Neural progenitor cell (in vitro differentiated cells): Measurements from ENCODE around the gene PIM3. TPM values are rescaled to one million over a fixed set of nuclear protein-coding genes. Genes with fewer than 3 reads are reported as not detected.

Experiments
- DNase-seq: peaks from one replicate; pipeline ENCODE4 v3.0.0-alpha.2; 2016; ENCODE audit warnings: low spot score
- H2AFZ ChIP-seq: fragments of 200-600 bp; sonication (generic); replicated peaks from 2 replicates; pipeline ENCODE4 v1.6.1; 2016; ENCODE audit warnings: antibody characterized with exemption
- H3F3A ChIP-seq: fragments of 200-600 bp; sonication (generic); 2 replicates; pipeline ENCODE4 v1.6.1; 2016; ENCODE audit warnings: antibody characterized with exemption, low read depth
- H3K27ac ChIP-seq: fragments of 200-600 bp; sonication (generic); 2 replicates; pipeline ENCODE4 v1.5.1; 2016; ENCODE audit warnings: mild to moderate bottlenecking
- H3K27me3 ChIP-seq: fragments of 200-600 bp; sonication (generic); 2 replicates; pipeline ENCODE4 v1.6.1; 2016; ENCODE audit warnings: mild to moderate bottlenecking, moderate library complexity
- H3K36me3 ChIP-seq: fragments of 200-600 bp; sonication (generic); 2 replicates; pipeline ENCODE4 v1.5.1; 2016
- H3K4me1 ChIP-seq: fragments of 200-600 bp; sonication (generic); 2 replicates; pipeline ENCODE4 v1.6.1; 2016; ENCODE audit warnings: mixed run types
- H3K4me2 ChIP-seq: fragments of 200-600 bp; sonication (generic); 2 replicates; pipeline ENCODE4 v1.6.1; 2016
- H3K4me3 ChIP-seq: fragments of 200-600 bp; sonication (generic); 2 replicates; pipeline ENCODE4 v1.5.1; 2016
- H3K79me2 ChIP-seq: fragments of 200-600 bp; sonication (generic); 2 replicates; pipeline ENCODE4 v1.6.1; 2016; ENCODE audit warnings: low read depth
- H3K9ac ChIP-seq: fragments of 200-600 bp; sonication (generic); 2 replicates; pipeline ENCODE4 v1.6.1; 2016
- H3K9me3 ChIP-seq: fragments of 200-600 bp; sonication (generic); 2 replicates; pipeline ENCODE4 v1.5.1; 2016; ENCODE audit warnings: low read depth
- H4K20me1 ChIP-seq: fragments of 200-600 bp; sonication (generic); 2 replicates; pipeline ENCODE4 v1.6.1; 2016; ENCODE audit warnings: low read depth
- H3K27ac Mint-ChIP-seq: 3 replicates; pipeline ENCODE4 v1.8.0; 2021; ENCODE audit warnings: mixed read lengths
- H3K27me3 Mint-ChIP-seq: 2 replicates; pipeline ENCODE4 v1.8.0; 2022; ENCODE audit warnings: low read depth, mild to moderate bottlenecking, inconsistent platforms, moderate library complexity, mixed read lengths; ENCODE audit not compliant: insufficient read depth
- H3K36me3 Mint-ChIP-seq: 3 replicates; pipeline ENCODE4 v1.8.0; 2021; ENCODE audit warnings: mixed read lengths
- H3K4me1 Mint-ChIP-seq: 3 replicates; pipeline ENCODE4 v1.8.0; 2021; ENCODE audit warnings: mixed read lengths
- H3K4me3 Mint-ChIP-seq: 3 replicates; pipeline ENCODE4 v1.8.0; 2021; ENCODE audit warnings: mild to moderate bottlenecking, moderate library complexity, mixed read lengths
- H3K9me3 Mint-ChIP-seq: 3 replicates; pipeline ENCODE4 v1.8.0; 2020; ENCODE audit warnings: mixed read lengths
- CTCF ChIP-seq: fragments of 200-600 bp; sonication (generic); IDR thresholded peaks from 2 replicates; pipeline ENCODE4 v1.5.1; 2017; ENCODE audit warnings: antibody characterized with exemption, mild to moderate bottlenecking
- EZH2 ChIP-seq: fragments of 200-600 bp; sonication (generic); IDR thresholded peaks from 2 replicates; pipeline ENCODE4 v1.6.1; 2017; ENCODE audit warnings: antibody characterized with exemption, mild to moderate bottlenecking, moderate library complexity
- EZH2phosphoT487 ChIP-seq: fragments of 200-600 bp; sonication (generic); IDR thresholded peaks from 2 replicates; pipeline ENCODE4 v1.6.1; 2017; ENCODE audit warnings: antibody characterized with exemption
- total RNA-seq: library from RNA; depleted of rRNA; stranded (reverse); fragments of >200 nt; gene quantifications from 2 replicates; pipeline ENCODE4 v1.2.3, GENCODE V29; 2015; ENCODE audit warnings: low replicate concordance

Gene PIM3
- total RNA-seq, 1 donor from 2014 or later: 15.1 TPM

GRCh38 chr22:49970528-49971231 lies 10.1 kb downstream of the PIM3 start:
- H3K79me2 ChIP-seq: no peaks in the 10 kb centered on the region
- H3K4me2 ChIP-seq: peak overlapping the region; percentile 86
- no peak overlapping the region for H3K9ac ChIP-seq

GRCh38 chr22:49971232-49972162 lies 10.9 kb downstream of the PIM3 start:
- Histone ChIP-seq H3K9ac (no peak overlapping the region), H3K27me3 (peaks cover 42% of the 10 kb centered on the region), H3K4me1 (peaks cover 14% of the 10 kb centered on the region), H4K20me1 (peaks cover 14% of the 10 kb centered on the region), H3K4me2 (peak overlapping the region; percentile 86), H3K9me3 (no peaks in the 10 kb centered on the region), H2AFZ (peak overlapping the region; percentile 69), H3K79me2 (no peaks in the 10 kb centered on the region), H3K36me3 (no peaks in the 10 kb centered on the region), H3F3A (peaks cover 17% of the 10 kb centered on the region), H3K4me3 (peak overlapping the region; percentile 48), H3K27ac (no peak overlapping the region)
- TF ChIP-seq EZH2phosphoT487: peak; percentile 83
- TF ChIP-seq EZH2: peak; percentile 88
- no peak for TF ChIP-seq CTCF
- no peak overlapping the region for H3K27ac Mint-ChIP-seq
- no peaks in the 10 kb centered on the region for H3K9me3 Mint-ChIP-seq
- H3K4me3 Mint-ChIP-seq: peak overlapping the region; percentile 78
- DNase-seq: peak; percentile 64
- peaks cover 2% of the 10 kb centered on the region for H3K36me3 Mint-ChIP-seq
- peaks cover 16% of the 10 kb centered on the region for H3K4me1 Mint-ChIP-seq
- H3K27me3 Mint-ChIP-seq: peaks cover 14% of the 10 kb centered on the region

More at GRCh38 chr22:49970528-49971231, 10.1 kb downstream of the PIM3 start:
- H3K36me3 Mint-ChIP-seq: peaks cover 2% of the 10 kb centered on the region
- no peak overlapping the region for H3K27ac ChIP-seq
- H3K27me3 ChIP-seq: peaks cover 38% of the 10 kb centered on the region
- H3K27me3 Mint-ChIP-seq: peaks cover 14% of the 10 kb centered on the region
- no peaks in the 10 kb centered on the region for H3K36me3 ChIP-seq
- TF ChIP-seq EZH2: no peak
- no peak for TF ChIP-seq EZH2phosphoT487
- no peak for TF ChIP-seq CTCF
- DNase-seq: peak; percentile 79
- peaks cover 22% of the 10 kb centered on the region for H4K20me1 ChIP-seq
- H3K4me3 ChIP-seq: peak overlapping the region; percentile 48
- peaks cover 15% of the 10 kb centered on the region for H3F3A ChIP-seq
- H3K9me3 ChIP-seq: no peaks in the 10 kb centered on the region
- peaks cover 13% of the 10 kb centered on the region for H3K4me1 Mint-ChIP-seq
- H2AFZ ChIP-seq: peak overlapping the region; percentile 69
- peak overlapping the region; percentile 76 for H3K27ac Mint-ChIP-seq
- no peaks in the 10 kb centered on the region for H3K9me3 Mint-ChIP-seq
- peak overlapping the region; percentile 78 for H3K4me3 Mint-ChIP-seq
- H3K4me1 ChIP-seq: peaks cover 14% of the 10 kb centered on the region

GRCh38 chr22:49972163-49973017 lies 11.8 kb downstream of the PIM3 start:
- peaks cover 10% of the 10 kb centered on the region for H3K4me1 ChIP-seq
- peaks cover 42% of the 10 kb centered on the region for H3K27me3 ChIP-seq
- H2AFZ ChIP-seq: no peak overlapping the region
- TF ChIP-seq CTCF: no peak
- no peak for TF ChIP-seq EZH2
- no peak for TF ChIP-seq EZH2phosphoT487
- Mint-ChIP-seq H3K27ac (no peak overlapping the region), H3K4me3 (no peak overlapping the region), H3K36me3 (peaks cover 2% of the 10 kb centered on the region), H3K4me1 (peaks cover 18% of the 10 kb centered on the region), H3K9me3 (no peaks in the 10 kb centered on the region), H3K27me3 (peaks cover 14% of the 10 kb centered on the region)
- no peak overlapping the region for H3K4me3 ChIP-seq
- H3K36me3 ChIP-seq: no peaks in the 10 kb centered on the region
- H3K27ac ChIP-seq: no peak overlapping the region
- no peak for DNase-seq
- peaks cover 7% of the 10 kb centered on the region for H4K20me1 ChIP-seq
- no peaks in the 10 kb centered on the region for H3K9me3 ChIP-seq
- no peak overlapping the region for H3K9ac ChIP-seq
- H3F3A ChIP-seq: peaks cover 17% of the 10 kb centered on the region
- H3K4me2 ChIP-seq: no peak overlapping the region
- H3K79me2 ChIP-seq: no peaks in the 10 kb centered on the region
